ENCODE data around the gene ARHGEF7.

DNA sequence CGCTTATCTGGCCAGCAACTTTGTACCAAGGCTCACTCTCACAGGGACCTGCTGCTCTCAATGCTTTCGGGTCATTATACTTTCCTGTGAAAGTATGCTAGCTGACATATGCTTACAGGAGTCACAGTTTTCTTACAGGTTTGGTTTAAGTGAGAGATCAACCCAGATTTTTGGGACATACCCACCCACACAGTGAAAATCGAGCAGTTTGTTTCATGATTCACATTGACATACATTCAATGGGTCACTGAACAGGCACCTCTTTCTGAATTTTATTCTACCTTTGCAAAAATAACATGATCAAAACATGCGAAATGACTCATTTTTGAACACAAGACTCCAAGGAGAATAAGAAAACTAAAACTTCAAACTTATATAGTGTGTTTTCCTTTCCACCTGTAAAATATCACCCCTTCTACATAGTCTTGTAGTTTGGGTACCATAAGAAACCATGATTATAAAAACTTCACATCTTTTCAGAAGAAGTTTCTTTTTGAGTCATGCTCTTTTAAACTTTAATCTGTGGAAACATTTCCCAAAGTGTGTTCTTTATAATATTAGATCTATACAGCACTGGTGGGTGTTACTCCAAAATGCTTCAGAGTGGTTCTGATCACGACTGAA lies 161.0 kb downstream of the ARHGEF7 start:
- TF ChIP-seq JUND (IDR thresholded peaks at IDR 0.05) (no peak), EGR1 (IDR thresholded peaks at IDR 0.05; ENCODE audit: low read depth) (no peak), POLR2A (IDR thresholded peaks at IDR 0.05; ENCODE audit: borderline replicate concordance, extremely low read depth, insufficient read depth, insufficient read length) (no peak), EZH2 (IDR thresholded peaks at IDR 0.05) (no peak), RAD21 (IDR thresholded peaks at IDR 0.05; ENCODE audit: low read depth) (no peak), CEBPB (IDR thresholded peaks at IDR 0.05; ENCODE audit: low read depth) (no peak), FOSL1 (IDR thresholded peaks at IDR 0.05; ENCODE audit: low read depth) (no peak), ATF3 (IDR thresholded peaks at IDR 0.05) (no peak), ZNF274 (IDR thresholded peaks at IDR 0.05; ENCODE audit: low read depth, low read length) (no peak)
- TF ChIP-seq, protein P1, sequence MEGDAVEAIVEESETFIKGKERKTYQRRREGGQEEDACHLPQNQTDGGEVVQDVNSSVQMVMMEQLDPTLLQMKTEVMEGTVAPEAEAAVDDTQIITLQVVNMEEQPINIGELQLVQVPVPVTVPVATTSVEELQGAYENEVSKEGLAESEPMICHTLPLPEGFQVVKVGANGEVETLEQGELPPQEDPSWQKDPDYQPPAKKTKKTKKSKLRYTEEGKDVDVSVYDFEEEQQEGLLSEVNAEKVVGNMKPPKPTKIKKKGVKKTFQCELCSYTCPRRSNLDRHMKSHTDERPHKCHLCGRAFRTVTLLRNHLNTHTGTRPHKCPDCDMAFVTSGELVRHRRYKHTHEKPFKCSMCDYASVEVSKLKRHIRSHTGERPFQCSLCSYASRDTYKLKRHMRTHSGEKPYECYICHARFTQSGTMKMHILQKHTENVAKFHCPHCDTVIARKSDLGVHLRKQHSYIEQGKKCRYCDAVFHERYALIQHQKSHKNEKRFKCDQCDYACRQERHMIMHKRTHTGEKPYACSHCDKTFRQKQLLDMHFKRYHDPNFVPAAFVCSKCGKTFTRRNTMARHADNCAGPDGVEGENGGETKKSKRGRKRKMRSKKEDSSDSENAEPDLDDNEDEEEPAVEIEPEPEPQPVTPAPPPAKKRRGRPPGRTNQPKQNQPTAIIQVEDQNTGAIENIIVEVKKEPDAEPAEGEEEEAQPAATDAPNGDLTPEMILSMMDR (IDR thresholded peaks at IDR 0.05 in 2 of 3, conservative IDR thresholded peaks at IDR 0.05 in 1 of 3; ENCODE audit: borderline replicate concordance in 1 of 3, insufficient read depth in 1 of 3, low read depth in 2 of 3, low read length in 2 of 3), result no peak
